ENCODE results near the gene KCND1.

GRCh38 chrX:48927123-48927522, 44.5 kb downstream of the KCND1 start:
- no peak for TF ChIP-seq JUND (IDR thresholded peaks at IDR 0.05)
- TF ChIP-seq, protein P1, sequence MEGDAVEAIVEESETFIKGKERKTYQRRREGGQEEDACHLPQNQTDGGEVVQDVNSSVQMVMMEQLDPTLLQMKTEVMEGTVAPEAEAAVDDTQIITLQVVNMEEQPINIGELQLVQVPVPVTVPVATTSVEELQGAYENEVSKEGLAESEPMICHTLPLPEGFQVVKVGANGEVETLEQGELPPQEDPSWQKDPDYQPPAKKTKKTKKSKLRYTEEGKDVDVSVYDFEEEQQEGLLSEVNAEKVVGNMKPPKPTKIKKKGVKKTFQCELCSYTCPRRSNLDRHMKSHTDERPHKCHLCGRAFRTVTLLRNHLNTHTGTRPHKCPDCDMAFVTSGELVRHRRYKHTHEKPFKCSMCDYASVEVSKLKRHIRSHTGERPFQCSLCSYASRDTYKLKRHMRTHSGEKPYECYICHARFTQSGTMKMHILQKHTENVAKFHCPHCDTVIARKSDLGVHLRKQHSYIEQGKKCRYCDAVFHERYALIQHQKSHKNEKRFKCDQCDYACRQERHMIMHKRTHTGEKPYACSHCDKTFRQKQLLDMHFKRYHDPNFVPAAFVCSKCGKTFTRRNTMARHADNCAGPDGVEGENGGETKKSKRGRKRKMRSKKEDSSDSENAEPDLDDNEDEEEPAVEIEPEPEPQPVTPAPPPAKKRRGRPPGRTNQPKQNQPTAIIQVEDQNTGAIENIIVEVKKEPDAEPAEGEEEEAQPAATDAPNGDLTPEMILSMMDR (IDR thresholded peaks at IDR 0.05; ENCODE audit: low read depth, low read length, missing input control) = no peak
- TF ChIP-seq YY1 (IDR thresholded peaks at IDR 0.05) = no peak
- no peak for TF ChIP-seq SP1 (IDR thresholded peaks at IDR 0.05)
- TF ChIP-seq, protein P2, sequence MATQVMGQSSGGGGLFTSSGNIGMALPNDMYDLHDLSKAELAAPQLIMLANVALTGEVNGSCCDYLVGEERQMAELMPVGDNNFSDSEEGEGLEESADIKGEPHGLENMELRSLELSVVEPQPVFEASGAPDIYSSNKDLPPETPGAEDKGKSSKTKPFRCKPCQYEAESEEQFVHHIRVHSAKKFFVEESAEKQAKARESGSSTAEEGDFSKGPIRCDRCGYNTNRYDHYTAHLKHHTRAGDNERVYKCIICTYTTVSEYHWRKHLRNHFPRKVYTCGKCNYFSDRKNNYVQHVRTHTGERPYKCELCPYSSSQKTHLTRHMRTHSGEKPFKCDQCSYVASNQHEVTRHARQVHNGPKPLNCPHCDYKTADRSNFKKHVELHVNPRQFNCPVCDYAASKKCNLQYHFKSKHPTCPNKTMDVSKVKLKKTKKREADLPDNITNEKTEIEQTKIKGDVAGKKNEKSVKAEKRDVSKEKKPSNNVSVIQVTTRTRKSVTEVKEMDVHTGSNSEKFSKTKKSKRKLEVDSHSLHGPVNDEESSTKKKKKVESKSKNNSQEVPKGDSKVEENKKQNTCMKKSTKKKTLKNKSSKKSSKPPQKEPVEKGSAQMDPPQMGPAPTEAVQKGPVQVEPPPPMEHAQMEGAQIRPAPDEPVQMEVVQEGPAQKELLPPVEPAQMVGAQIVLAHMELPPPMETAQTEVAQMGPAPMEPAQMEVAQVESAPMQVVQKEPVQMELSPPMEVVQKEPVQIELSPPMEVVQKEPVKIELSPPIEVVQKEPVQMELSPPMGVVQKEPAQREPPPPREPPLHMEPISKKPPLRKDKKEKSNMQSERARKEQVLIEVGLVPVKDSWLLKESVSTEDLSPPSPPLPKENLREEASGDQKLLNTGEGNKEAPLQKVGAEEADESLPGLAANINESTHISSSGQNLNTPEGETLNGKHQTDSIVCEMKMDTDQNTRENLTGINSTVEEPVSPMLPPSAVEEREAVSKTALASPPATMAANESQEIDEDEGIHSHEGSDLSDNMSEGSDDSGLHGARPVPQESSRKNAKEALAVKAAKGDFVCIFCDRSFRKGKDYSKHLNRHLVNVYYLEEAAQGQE (IDR thresholded peaks at IDR 0.05) = no peak
- TF ChIP-seq EGR1 (IDR thresholded peaks at IDR 0.05; ENCODE audit: low read depth in 2 of 2) = no peak
- TF ChIP-seq, protein P3, sequence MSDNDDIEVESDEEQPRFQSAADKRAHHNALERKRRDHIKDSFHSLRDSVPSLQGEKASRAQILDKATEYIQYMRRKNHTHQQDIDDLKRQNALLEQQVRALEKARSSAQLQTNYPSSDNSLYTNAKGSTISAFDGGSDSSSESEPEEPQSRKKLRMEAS (IDR thresholded peaks at IDR 0.05) = no peak
- no peak for TF ChIP-seq GABPA (IDR thresholded peaks at IDR 0.05 in 1 of 2, conservative IDR thresholded peaks at IDR 0.05 in 1 of 2)
- TF ChIP-seq, protein P4, sequence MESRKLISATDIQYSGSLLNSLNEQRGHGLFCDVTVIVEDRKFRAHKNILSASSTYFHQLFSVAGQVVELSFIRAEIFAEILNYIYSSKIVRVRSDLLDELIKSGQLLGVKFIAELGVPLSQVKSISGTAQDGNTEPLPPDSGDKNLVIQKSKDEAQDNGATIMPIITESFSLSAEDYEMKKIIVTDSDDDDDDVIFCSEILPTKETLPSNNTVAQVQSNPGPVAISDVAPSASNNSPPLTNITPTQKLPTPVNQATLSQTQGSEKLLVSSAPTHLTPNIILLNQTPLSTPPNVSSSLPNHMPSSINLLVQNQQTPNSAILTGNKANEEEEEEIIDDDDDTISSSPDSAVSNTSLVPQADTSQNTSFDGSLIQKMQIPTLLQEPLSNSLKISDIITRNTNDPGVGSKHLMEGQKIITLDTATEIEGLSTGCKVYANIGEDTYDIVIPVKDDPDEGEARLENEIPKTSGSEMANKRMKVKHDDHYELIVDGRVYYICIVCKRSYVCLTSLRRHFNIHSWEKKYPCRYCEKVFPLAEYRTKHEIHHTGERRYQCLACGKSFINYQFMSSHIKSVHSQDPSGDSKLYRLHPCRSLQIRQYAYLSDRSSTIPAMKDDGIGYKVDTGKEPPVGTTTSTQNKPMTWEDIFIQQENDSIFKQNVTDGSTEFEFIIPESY (IDR thresholded peaks at IDR 0.05) = no peak
- TF ChIP-seq TAF1 (conservative IDR thresholded peaks at IDR 0.05) = no peak
- TF ChIP-seq ATF3 (IDR thresholded peaks at IDR 0.05) = no peak
